HepG2 (cell line): ENCODE results near the gene RPL26. TPM values are rescaled to one million over a fixed set of nuclear protein-coding genes. Genes with fewer than 3 reads are reported as not detected.

Experiments
- ATAC-seq: fragments of 200-7000 bp; cut with Tn5 transposase; 3 replicates; pipeline ENCODE4 v1.9.1; 2020; ENCODE audit warnings: mild to moderate bottlenecking, moderate library complexity
- BruUV-seq: library from RNA; stranded (reverse); fragments of 400-500 nt; replicated peaks from 2 replicates; lab custom pipeline; 2021; lab: Mats Ljungman, UMichigan
- CTCF ChIA-PET: fragments of 300-600 bp; formaldehyde crosslinking; extraction: SDS; loops from one replicate; lab custom pipeline; 2021; ENCODE audit warnings: low total read pairs, inconsistent platforms, low intra/inter-chr PET ratio; lab: Yijun Ruan, JAX
- POLR2A ChIA-PET: fragments of 350-600 bp; sonication (Branson Sonifier 250); formaldehyde crosslinking; loops from one replicate; lab custom pipeline; 2020; ENCODE audit warnings: antibody characterized with exemption, inconsistent platforms; lab: Yijun Ruan, JAX
- DNase-seq: peaks from one replicate; pipeline ENCODE4 v3.0.0-alpha.2; 2015; ENCODE audit warnings: low spot score
- FAIRE-seq: peaks from 3 replicates; lab custom pipeline; 2011; peaks lifted over from hg19 to GRCh38; lab: Jason Lieb, UNC
- H2AFZ ChIP-seq: one replicate; pipeline ENCODE4 v1.6.1; 2011; ENCODE audit warnings: low read length, inconsistent platforms
- H3K27ac ChIP-seq: fragments of 300-600 bp; 3 replicates; pipeline ENCODE4 v1.8.0; 2011; ENCODE audit warnings: mixed run types, mild to moderate bottlenecking, mixed read lengths, low read length, inconsistent platforms; ENCODE audit not compliant: insufficient read depth; ENCODE audit errors: extremely low read length
- H3K27me3 ChIP-seq, 2 experiments: fragments of 200-600 bp in 1 of 2; 2 replicates in 1 of 2; 3 replicates in 1 of 2; pipeline versions ENCODE4 v1.6.0 to v1.8.0; 2011; ENCODE audit warnings: low read length in 2 of 2, mild to moderate bottlenecking in 2 of 2, moderate library complexity in 2 of 2, inconsistent platforms in 1 of 2; ENCODE audit not compliant: insufficient read depth in 2 of 2, control insufficient read depth in 1 of 2
- H3K36me3 ChIP-seq, 2 experiments: fragments of 200-600 bp in 1 of 2; replicated peaks in 1 of 2; 2 replicates in 1 of 2; 3 replicates in 1 of 2; pipeline versions ENCODE4 v1.5.1 to v1.8.0; 2011; ENCODE audit warnings: low read length in 2 of 2, inconsistent platforms in 1 of 2; ENCODE audit not compliant: insufficient read depth in 2 of 2, control insufficient read depth in 1 of 2
- H3K4me1 ChIP-seq: 2 replicates; pipeline ENCODE4 v1.5.1; 2012; ENCODE audit warnings: low read length, inconsistent platforms; ENCODE audit not compliant: insufficient read depth
- H3K4me2 ChIP-seq: 2 replicates; pipeline ENCODE4 v1.6.0; 2011; ENCODE audit warnings: low read depth, low read length, inconsistent platforms
- H3K4me3 ChIP-seq, 3 experiments: fragments of 200-600 bp in 1 of 3; sonication (generic), shearing (Covaris generic) in 1 of 3; replicated peaks in 1 of 3; 2 replicates each; pipeline ENCODE4 v1.5.1; 2011 to 2016; ENCODE audit warnings: low read length in 3 of 3, inconsistent platforms in 2 of 3, low read depth in 2 of 3, mild to moderate bottlenecking in 2 of 3, control low read depth in 1 of 3, mixed read lengths in 1 of 3; ENCODE audit not compliant: insufficient read depth in 1 of 3
- H3K79me2 ChIP-seq: one replicate; pipeline ENCODE4 v1.6.1; 2011; ENCODE audit warnings: low read length, inconsistent platforms; ENCODE audit not compliant: insufficient read depth
- H3K9ac ChIP-seq: 2 replicates; pipeline ENCODE4 v1.6.0; 2011; ENCODE audit warnings: mild to moderate bottlenecking, low read depth, low read length, inconsistent platforms; ENCODE audit not compliant: insufficient read depth
- H3K9me3 ChIP-seq: 2 replicates; pipeline ENCODE4 v1.5.1; 2012; ENCODE audit warnings: mild to moderate bottlenecking, low read length
- H4K20me1 ChIP-seq: 2 replicates; pipeline ENCODE4 v1.6.0; 2011; ENCODE audit warnings: inconsistent platforms, mild to moderate bottlenecking, low read length, moderate library complexity; ENCODE audit not compliant: insufficient read depth
- ATM ChIP-seq: fragments of 450-650 bp; IDR thresholded peaks from 2 replicates; pipeline ENCODE4 v1.7.1; 2017; ENCODE audit warnings: mild to moderate bottlenecking, borderline replicate concordance
- GABPB1 ChIP-seq: IDR thresholded peaks from 2 replicates; pipeline ENCODE4 v1.6.1; 2016; ENCODE audit warnings: mild to moderate bottlenecking, missing genetic modification reagents, moderate library complexity, missing compliant biosample characterization
- KDM6A ChIP-seq: IDR thresholded peaks from 2 replicates; pipeline ENCODE4 v1.6.1; 2016; ENCODE audit warnings: low read depth
- NFRKB ChIP-seq: fragments of 450-650 bp; IDR thresholded peaks from 2 replicates; pipeline ENCODE4 v1.6.1; 2017
- REPIN1 ChIP-seq: sonication (generic); formaldehyde crosslinking; IDR thresholded peaks from 2 replicates; pipeline ENCODE4 v1.8.0; 2022; ENCODE audit warnings: missing genetic modification reagents, low read depth, mild to moderate bottlenecking, borderline replicate concordance
- SMAD1 ChIP-seq: sonication (generic); formaldehyde crosslinking; IDR thresholded peaks from 2 replicates; pipeline ENCODE4 v1.4.0; 2020; ENCODE audit warnings: missing genetic modification reagents, low read depth, mild to moderate bottlenecking, borderline replicate concordance
- TAF1 ChIP-seq: sonication (generic); formaldehyde crosslinking; IDR thresholded peaks from 2 replicates; pipeline ENCODE4 v1.4.0; 2020; ENCODE audit warnings: missing genetic modification reagents
- TBX2 ChIP-seq: sonication (generic); formaldehyde crosslinking; IDR thresholded peaks from 2 replicates; pipeline ENCODE4 v1.5.0; 2020; ENCODE audit warnings: missing genetic modification reagents, mild to moderate bottlenecking, borderline replicate concordance
- ZFP37 ChIP-seq: sonication (generic); formaldehyde crosslinking; IDR thresholded peaks from 2 replicates; pipeline ENCODE4 v1.4.0; 2020; ENCODE audit warnings: missing genetic modification reagents, borderline replicate concordance
- ZNF746 ChIP-seq: sonication (generic); formaldehyde crosslinking; IDR thresholded peaks from 2 replicates; pipeline ENCODE4 v1.8.0; 2022; ENCODE audit warnings: mild to moderate bottlenecking, missing genetic modification reagents
- WGBS: methylation state at CpG from one replicate; pipeline ENCODE4 v1.1.6; 2017; ENCODE audit warnings: low lambda C conversion rate; 5-methylcytosine and 5-hydroxymethylcytosine counted together
- in situ Hi-C: cut with HindIII; loops from 2 replicates; pipeline ENCODE4 v1.10.0; 2017; ENCODE audit warnings: low pct_unique_long_range_greater_than_20kb; ENCODE audit not compliant: extremely low pct_ligation_motif_present
- intact Hi-C: fragments of 100-400 bp; cut with micrococcal nuclease; formaldehyde crosslinking; loops from one replicate; pipeline ENCODE4 v1.10.0; 2022; ENCODE audit not compliant: unreplicated experiment
- polyA plus RNA-seq, 8 experiments: library from polyadenylated mRNA; depleted of rRNA in 3 of 8; stranded (reverse) in 7 of 8; unstranded in 1 of 8; fragments of >200 nt; fragmentation: Illumina TruSeq in 4 of 8; extraction: Trizol in 4 of 8; gene quantifications; 2 replicates each; pipeline versions ENCODE4 v1.2.1 to v1.2.3, GENCODE V29; 2011 to 2016; ENCODE audit warnings: low read depth in 4 of 8, missing spikeins in 1 of 8, mixed read lengths in 1 of 8; ENCODE audit not compliant: insufficient read depth in 1 of 8
- total RNA-seq, 5 experiments: library from RNA; depleted of rRNA; stranded (reverse); fragments of >200 nt; fragmentation: Illumina TruSeq; extraction: Trizol; gene quantifications; 2 replicates each; pipeline ENCODE4 v1.2.3, GENCODE V29; 2016; ENCODE audit warnings: low read depth in 1 of 5
- TF ChIP-seq, protein P1 (sequence below): sonication (generic); formaldehyde crosslinking; IDR thresholded peaks from 2 replicates; pipeline ENCODE4 v1.5.0; 2020; ENCODE audit warnings: missing genetic modification reagents
- TF ChIP-seq, protein P2 (sequence below): sonication (generic); formaldehyde crosslinking; conservative IDR thresholded peaks from 2 replicates; pipeline ENCODE4 v1.4.0; 2020; ENCODE audit warnings: missing genetic modification reagents
- TF ChIP-seq, protein P3 (sequence below): sonication (generic); formaldehyde crosslinking; IDR thresholded peaks from 2 replicates; pipeline ENCODE4 v1.5.0; 2020; ENCODE audit warnings: mild to moderate bottlenecking, missing genetic modification reagents
- TF ChIP-seq, protein P4 (sequence below): sonication (generic); formaldehyde crosslinking; IDR thresholded peaks from 2 replicates; pipeline ENCODE4 v1.4.0; 2020; ENCODE audit warnings: missing genetic modification reagents

The RPL26 gene
- total and polyA plus RNA-seq, 2 of the 13 experiments (the other 11 are each of a cell fraction or from before 2014, with no cell fraction given) = 2,817 to 3,529 TPM

DNA sequence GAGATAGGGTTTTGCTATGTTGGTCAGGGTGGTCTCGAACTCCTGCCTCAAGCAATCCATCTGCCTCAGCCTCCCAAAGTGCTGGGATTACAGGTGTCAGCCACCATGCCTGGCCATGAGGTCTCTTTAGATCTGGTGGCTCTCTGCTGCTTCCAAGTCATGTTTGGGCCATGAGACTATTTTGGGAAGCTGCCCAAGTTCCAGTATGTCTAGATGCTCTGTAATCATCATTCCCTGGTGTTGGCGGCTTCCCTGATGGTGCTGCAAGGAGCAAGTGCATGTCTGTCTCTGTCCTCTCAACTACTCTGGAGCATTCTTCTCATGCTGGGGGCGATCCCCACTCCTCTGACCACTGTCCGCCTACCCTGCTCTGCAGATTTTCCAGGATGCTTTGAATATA lies 49.7 kb downstream of the RPL26 start:
- Histone ChIP-seq H3K27me3 (peaks cover 0 to 6% of the 10 kb centered on the region in 2 experiments; a peak in 2 of 5 replicates), H4K20me1 (no peaks in the 10 kb centered on the region), H3K4me1 (0 out of 2 replicates have a peak, but pooled peaks cover 6% of the 10 kb centered on the region), H3K79me2 (no peaks in the 10 kb centered on the region), H3K27ac (no peak overlapping the region), H3K36me3 (no peaks in the 10 kb centered on the region), H3K9me3 (no peaks in the 10 kb centered on the region), H3K4me2 (no peak overlapping the region), H3K9ac (no peak overlapping the region), H3K4me3 (no peak overlapping the region), H2AFZ (no peak overlapping the region)
- TF ChIP-seq TAF1 (CRISPR knock-in tag) (no peak), ZFP37 (CRISPR knock-in tag) (no peak), NFRKB (no peak), ZNF746 (CRISPR knock-in tag) (no peak), REPIN1 (CRISPR knock-in tag) (no peak), GABPB1 (CRISPR knock-in tag) (no peak), ATM (no peak), TBX2 (no peak), KDM6A (no peak), SMAD1 (CRISPR knock-in tag) (no peak)
- TF ChIP-seq, protein P1, sequence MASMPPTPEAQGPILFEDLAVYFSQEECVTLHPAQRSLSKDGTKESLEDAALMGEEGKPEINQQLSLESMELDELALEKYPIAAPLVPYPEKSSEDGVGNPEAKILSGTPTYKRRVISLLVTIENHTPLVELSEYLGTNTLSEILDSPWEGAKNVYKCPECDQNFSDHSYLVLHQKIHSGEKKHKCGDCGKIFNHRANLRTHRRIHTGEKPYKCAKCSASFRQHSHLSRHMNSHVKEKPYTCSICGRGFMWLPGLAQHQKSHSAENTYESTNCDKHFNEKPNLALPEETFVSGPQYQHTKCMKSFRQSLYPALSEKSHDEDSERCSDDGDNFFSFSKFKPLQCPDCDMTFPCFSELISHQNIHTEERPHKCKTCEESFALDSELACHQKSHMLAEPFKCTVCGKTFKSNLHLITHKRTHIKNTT (CRISPR knock-in tag) = no peak
- TF ChIP-seq, protein P2, sequence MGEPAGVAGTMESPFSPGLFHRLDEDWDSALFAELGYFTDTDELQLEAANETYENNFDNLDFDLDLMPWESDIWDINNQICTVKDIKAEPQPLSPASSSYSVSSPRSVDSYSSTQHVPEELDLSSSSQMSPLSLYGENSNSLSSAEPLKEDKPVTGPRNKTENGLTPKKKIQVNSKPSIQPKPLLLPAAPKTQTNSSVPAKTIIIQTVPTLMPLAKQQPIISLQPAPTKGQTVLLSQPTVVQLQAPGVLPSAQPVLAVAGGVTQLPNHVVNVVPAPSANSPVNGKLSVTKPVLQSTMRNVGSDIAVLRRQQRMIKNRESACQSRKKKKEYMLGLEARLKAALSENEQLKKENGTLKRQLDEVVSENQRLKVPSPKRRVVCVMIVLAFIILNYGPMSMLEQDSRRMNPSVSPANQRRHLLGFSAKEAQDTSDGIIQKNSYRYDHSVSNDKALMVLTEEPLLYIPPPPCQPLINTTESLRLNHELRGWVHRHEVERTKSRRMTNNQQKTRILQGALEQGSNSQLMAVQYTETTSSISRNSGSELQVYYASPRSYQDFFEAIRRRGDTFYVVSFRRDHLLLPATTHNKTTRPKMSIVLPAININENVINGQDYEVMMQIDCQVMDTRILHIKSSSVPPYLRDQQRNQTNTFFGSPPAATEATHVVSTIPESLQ (CRISPR knock-in tag) = no peak
- TF ChIP-seq, protein P3, sequence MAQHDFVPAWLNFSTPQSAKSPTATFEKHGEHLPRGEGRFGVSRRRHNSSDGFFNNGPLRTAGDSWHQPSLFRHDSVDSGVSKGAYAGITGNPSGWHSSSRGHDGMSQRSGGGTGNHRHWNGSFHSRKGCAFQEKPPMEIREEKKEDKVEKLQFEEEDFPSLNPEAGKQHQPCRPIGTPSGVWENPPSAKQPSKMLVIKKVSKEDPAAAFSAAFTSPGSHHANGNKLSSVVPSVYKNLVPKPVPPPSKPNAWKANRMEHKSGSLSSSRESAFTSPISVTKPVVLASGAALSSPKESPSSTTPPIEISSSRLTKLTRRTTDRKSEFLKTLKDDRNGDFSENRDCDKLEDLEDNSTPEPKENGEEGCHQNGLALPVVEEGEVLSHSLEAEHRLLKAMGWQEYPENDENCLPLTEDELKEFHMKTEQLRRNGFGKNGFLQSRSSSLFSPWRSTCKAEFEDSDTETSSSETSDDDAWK (CRISPR knock-in tag) = no peak
- TF ChIP-seq, protein P4, sequence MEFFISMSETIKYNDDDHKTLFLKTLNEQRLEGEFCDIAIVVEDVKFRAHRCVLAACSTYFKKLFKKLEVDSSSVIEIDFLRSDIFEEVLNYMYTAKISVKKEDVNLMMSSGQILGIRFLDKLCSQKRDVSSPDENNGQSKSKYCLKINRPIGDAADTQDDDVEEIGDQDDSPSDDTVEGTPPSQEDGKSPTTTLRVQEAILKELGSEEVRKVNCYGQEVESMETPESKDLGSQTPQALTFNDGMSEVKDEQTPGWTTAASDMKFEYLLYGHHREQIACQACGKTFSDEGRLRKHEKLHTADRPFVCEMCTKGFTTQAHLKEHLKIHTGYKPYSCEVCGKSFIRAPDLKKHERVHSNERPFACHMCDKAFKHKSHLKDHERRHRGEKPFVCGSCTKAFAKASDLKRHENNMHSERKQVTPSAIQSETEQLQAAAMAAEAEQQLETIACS (CRISPR knock-in tag) = no peak
- FAIRE-seq (no peak), DNase-seq (no peak), ATAC-seq (no peak)
- in situ Hi-C loops = no loop called here
- intact Hi-C loops = no loop called here
- BruUV-seq = no TSS peak
- 50% methylated on average over 4 of the region's 4 CpGs for WGBS
- ChIA-PET CTCF (no interaction called here), POLR2A (no interaction called here)
